Prostate gland (tissue), 2 donors: ENCODE measurements around the gene ARHGEF39. TPM values are rescaled to one million over a fixed set of nuclear protein-coding genes. Genes with fewer than 3 reads are reported as not detected.

ENCODE experiments used
- DNase-seq: peaks from one replicate; pipeline ENCODE4 v3.0.0-alpha.2; 2019; ENCODE audit warnings: low spot score
- H3K27ac ChIP-seq, 2 donors: fragments of 200-600 bp; sonication (generic); 2 replicates each; pipeline ENCODE4 v1.5.1; 2017 to 2019
- H3K27me3 ChIP-seq: fragments of 200-600 bp; sonication (generic); replicated peaks from 2 replicates; pipeline ENCODE4 v1.5.1; 2019; ENCODE audit not compliant: insufficient read depth
- H3K36me3 ChIP-seq, 2 donors: fragments of 200-600 bp; sonication (generic); 1 replicate in 1 of 2; 2 replicates in 1 of 2; pipeline versions ENCODE4 v1.5.1 to v1.8.1; 2017 to 2019
- H3K4me1 ChIP-seq: fragments of 200-600 bp; sonication (generic); replicated peaks from 2 replicates; pipeline ENCODE4 v1.5.1; 2019
- H3K4me3 ChIP-seq, 2 donors: fragments of 200-600 bp; sonication (generic); 2 replicates each; pipeline ENCODE4 v1.5.1; 2017 to 2019
- H3K9me3 ChIP-seq: fragments of 200-600 bp; sonication (generic); 2 replicates; pipeline ENCODE4 v1.5.1; 2017
- POLR2A ChIP-seq: fragments of 450-650 bp; IDR thresholded peaks from one replicate; pipeline ENCODE4 v1.6.1; 2016; ENCODE audit warnings: antibody characterized with exemption, mild to moderate bottlenecking
- POLR2AphosphoS5 ChIP-seq: sonication (generic); formaldehyde crosslinking; IDR thresholded peaks from one replicate; pipeline ENCODE4 v1.6.1; 2017; ENCODE audit warnings: antibody characterized with exemption
- WGBS: methylation state at CpG from one replicate; pipeline ENCODE4 v1.1.5; 2018; 5-methylcytosine and 5-hydroxymethylcytosine counted together
- intact Hi-C: fragments of 100-400 bp; cut with DNase I; formaldehyde crosslinking; loops from one replicate; pipeline ENCODE4 v1.14.2; 2022
- total RNA-seq, 2 donors: library from RNA; depleted of rRNA; stranded (reverse); fragments of >200 nt; gene quantifications; one replicate each; pipeline ENCODE4 v1.1.0, GENCODE V29; 2016
- TF ChIP-seq, protein P1 (sequence below), 4 experiments: fragments of 200-600 bp in 2 of 4; fragments of 450-650 bp in 2 of 4; sonication (generic) in 2 of 4; IDR thresholded peaks; 1 replicate in 3 of 4; 2 replicates in 1 of 4; pipeline ENCODE4 v1.5.1; 2016 to 2019; ENCODE audit warnings: antibody characterized with exemption in 4 of 4, mild to moderate bottlenecking in 2 of 4, moderate library complexity in 2 of 4

Gene ARHGEF39
- total RNA-seq, 2 donors from 2014 or later, result 1.1 to 1.8 TPM

DNA sequence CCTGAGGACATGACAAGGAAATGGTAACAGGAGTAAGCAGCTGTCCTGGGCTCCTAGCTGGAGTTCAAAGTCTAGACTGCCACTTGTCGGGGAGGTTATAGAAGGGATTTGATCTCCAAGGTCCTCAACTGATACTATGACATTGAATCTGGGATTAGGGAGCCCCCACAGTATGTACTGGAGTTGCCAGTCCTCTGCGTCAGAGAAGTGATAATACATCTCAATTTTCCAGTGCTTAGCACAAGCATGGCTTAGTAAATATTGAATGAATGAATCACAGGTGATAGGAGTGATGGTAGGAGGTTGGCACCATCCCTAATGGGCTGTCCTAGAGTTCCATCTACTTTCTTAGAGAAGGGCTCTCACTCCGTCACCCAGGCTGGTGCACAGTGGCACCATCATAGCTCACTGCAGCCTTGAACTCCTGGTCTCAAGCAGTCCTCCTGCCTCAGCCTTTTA, 31.0 kb upstream of the ARHGEF39 start:
- peaks cover 23 to 26% of the 10 kb centered on the region in 2 donors for H3K36me3 ChIP-seq
- H3K9me3 ChIP-seq, result no peaks in the 10 kb centered on the region
- WGBS, result 85% methylated on average over 3 of the region's 3 CpGs
- DNase-seq, result no peak
- no peak overlapping the region for H3K4me3 ChIP-seq
- H3K4me1 ChIP-seq, result no peaks in the 10 kb centered on the region
- H3K27me3 ChIP-seq, result no peaks in the 10 kb centered on the region
- peak overlapping the region; percentile 31 to 42 for H3K27ac ChIP-seq
- TF ChIP-seq, protein P1, sequence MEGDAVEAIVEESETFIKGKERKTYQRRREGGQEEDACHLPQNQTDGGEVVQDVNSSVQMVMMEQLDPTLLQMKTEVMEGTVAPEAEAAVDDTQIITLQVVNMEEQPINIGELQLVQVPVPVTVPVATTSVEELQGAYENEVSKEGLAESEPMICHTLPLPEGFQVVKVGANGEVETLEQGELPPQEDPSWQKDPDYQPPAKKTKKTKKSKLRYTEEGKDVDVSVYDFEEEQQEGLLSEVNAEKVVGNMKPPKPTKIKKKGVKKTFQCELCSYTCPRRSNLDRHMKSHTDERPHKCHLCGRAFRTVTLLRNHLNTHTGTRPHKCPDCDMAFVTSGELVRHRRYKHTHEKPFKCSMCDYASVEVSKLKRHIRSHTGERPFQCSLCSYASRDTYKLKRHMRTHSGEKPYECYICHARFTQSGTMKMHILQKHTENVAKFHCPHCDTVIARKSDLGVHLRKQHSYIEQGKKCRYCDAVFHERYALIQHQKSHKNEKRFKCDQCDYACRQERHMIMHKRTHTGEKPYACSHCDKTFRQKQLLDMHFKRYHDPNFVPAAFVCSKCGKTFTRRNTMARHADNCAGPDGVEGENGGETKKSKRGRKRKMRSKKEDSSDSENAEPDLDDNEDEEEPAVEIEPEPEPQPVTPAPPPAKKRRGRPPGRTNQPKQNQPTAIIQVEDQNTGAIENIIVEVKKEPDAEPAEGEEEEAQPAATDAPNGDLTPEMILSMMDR (IDR thresholded peaks at IDR 0.05), result no peak
- TF ChIP-seq POLR2A (no peak), POLR2AphosphoS5 (no peak)
- intact Hi-C loops, result loop anchor here (2.0 to 10.0 kb wide), 3 partner anchors 31 to 91 kb away; partner anchors contain the start of gene TESK1

DNA sequence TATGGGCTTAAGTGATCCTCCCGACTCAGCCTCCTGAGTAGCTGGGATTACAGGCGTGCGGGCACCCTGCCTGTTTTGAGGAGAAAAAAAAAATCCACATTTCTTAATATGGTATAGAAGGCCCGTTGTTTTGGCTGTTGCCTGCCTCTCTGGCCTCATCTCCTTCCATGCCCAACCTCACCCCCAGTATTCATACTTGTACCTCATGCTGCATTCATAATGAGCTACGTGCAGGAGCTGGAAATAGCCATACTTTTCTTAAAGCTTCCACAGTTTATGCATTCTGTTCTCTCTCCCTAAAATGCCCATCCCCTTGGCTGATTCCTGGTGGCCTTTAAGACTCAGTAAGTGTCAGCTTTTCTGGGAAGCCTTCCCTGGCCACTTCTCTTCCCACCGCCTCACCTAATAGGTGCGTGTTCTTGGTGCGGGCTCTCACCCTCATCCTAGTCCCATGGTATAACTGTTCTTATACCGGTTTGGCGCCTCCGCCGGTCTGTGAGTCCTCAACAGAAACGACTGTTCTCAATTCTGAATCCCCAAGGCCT, 26.8 kb upstream of the ARHGEF39 start:
- Histone ChIP-seq H3K4me3 (no peak overlapping the region), H3K36me3 (no peaks in the 10 kb centered on the region), H3K4me1 (no peaks in the 10 kb centered on the region), H3K27ac (peak overlapping the region; percentile 90 to 92), H3K27me3 (no peaks in the 10 kb centered on the region), H3K9me3 (no peaks in the 10 kb centered on the region)
- WGBS, result 59% methylated on average over 13 of the region's 13 CpGs
- TF ChIP-seq POLR2A, result no peak
- TF ChIP-seq, protein P1 (IDR thresholded peaks at IDR 0.05), result no peak
- TF ChIP-seq POLR2AphosphoS5, result no peak
- intact Hi-C loops, result loop anchor here (10.0 kb wide), 1 partner anchor 87 kb away; the partner anchor contains the start of gene TESK1
- DNase-seq, result no peak

- TF ChIP-seq POLR2A (no peak), POLR2AphosphoS5 (no peak)
- TF ChIP-seq, protein P1 (IDR thresholded peaks at IDR 0.05), result no peak
- WGBS, result 27% methylated on average over 10 of the region's 10 CpGs
- Histone ChIP-seq H3K9me3 (no peaks in the 10 kb centered on the region), H3K27me3 (no peaks in the 10 kb centered on the region), H3K27ac (peak overlapping the region; percentile 90 to 92), H3K4me1 (no peaks in the 10 kb centered on the region), H3K36me3 (no peaks in the 10 kb centered on the region), H3K4me3 (peak overlapping the region; percentile 76 to 84)
- intact Hi-C loops, result loop anchor here (10.0 kb wide), 1 partner anchor 86 kb away; the partner anchor contains the start of gene TESK1
- no peak for DNase-seq
Observed at GRCh38 chr9:35691334-35691650, 26.3 kb upstream of the ARHGEF39 start.

DNA sequence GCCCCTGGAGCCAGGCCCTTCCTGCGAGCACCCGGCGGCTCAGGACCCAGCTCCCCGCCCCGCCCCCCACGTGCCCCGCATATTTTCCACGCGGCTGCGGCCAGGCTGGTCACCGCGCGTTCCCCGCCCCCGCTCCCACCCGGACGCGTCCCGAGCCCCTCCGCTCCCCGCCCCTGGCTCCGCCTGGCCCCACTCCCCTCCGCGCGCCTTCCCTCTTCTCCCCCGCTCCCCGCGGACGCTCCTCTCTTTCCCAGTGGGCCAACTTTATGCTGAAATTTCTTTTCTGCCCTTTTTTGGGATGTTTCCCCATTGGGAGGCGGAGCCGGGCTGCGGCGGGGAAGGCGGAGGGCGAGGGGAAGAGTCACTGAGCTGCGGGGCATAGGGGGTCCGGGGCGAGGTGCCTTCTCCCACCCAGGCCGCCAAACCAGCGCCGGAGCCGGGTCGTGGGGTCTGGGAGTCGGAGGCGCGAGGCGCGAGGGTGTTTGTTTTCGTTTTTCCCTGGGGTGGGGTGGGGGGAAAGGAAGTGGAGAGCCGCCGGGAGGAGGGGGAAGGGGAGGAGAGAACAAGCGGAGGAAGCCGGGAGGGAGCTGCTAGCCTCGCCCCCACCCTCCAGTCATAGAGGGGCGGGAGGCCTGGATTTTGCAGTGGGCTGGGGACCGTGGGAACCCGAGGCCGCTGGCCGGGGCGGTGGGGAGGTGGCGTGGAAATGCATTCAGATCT, 25.8 kb upstream of the ARHGEF39 start:
- intact Hi-C loops, result loop anchor here (10.0 kb wide), 1 partner anchor 86 kb away; the partner anchor contains the start of gene TESK1
- H3K27me3 ChIP-seq, result no peaks in the 10 kb centered on the region
- peak overlapping the region; percentile 90 to 92 for H3K27ac ChIP-seq
- no peaks in the 10 kb centered on the region for H3K36me3 ChIP-seq
- H3K9me3 ChIP-seq, result no peaks in the 10 kb centered on the region
- under 1% methylated on average over 61 of the region's 61 CpGs for WGBS
- TF ChIP-seq POLR2A (peak; percentile 59), POLR2AphosphoS5 (peak; percentile 22)
- TF ChIP-seq, protein P1 (IDR thresholded peaks at IDR 0.05), result no peak
- peak overlapping the region; percentile 76 to 84 for H3K4me3 ChIP-seq
- peak; percentile 58 for DNase-seq
- H3K4me1 ChIP-seq, result no peaks in the 10 kb centered on the region
